ENCODE results near the gene SPRN.

DNA sequence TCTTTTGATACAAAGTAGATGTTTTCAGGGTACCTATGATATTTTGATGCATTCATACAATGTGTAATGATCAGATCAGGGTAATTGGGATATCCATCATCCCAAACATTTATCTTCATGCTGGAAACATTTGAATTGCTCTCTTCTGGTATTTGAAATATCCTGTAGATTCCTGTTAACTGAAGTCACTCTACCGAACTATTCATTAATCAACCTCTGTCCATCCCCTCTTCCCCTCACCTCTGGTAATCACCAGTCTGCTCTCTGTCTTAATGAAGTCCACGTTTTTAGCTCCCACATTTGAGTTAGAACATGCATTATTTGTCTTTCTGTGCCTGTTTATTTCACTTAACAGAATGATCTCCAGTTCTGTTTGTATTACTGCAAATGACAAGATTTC, 19.2 kb downstream of the SPRN start:
- TF ChIP-seq EZH2 (IDR thresholded peaks at IDR 0.05) (no peak), EZH2phosphoT487 (IDR thresholded peaks at IDR 0.05) (no peak)
- TF ChIP-seq, protein P1, sequence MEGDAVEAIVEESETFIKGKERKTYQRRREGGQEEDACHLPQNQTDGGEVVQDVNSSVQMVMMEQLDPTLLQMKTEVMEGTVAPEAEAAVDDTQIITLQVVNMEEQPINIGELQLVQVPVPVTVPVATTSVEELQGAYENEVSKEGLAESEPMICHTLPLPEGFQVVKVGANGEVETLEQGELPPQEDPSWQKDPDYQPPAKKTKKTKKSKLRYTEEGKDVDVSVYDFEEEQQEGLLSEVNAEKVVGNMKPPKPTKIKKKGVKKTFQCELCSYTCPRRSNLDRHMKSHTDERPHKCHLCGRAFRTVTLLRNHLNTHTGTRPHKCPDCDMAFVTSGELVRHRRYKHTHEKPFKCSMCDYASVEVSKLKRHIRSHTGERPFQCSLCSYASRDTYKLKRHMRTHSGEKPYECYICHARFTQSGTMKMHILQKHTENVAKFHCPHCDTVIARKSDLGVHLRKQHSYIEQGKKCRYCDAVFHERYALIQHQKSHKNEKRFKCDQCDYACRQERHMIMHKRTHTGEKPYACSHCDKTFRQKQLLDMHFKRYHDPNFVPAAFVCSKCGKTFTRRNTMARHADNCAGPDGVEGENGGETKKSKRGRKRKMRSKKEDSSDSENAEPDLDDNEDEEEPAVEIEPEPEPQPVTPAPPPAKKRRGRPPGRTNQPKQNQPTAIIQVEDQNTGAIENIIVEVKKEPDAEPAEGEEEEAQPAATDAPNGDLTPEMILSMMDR (IDR thresholded peaks at IDR 0.05), result no peak

Data from neural progenitor cell (in vitro differentiated cells).